ENCODE results near the gene WDR62.
"Not testable (repeated sequence)": the region's sequence is repeated elsewhere in the genome, so short reads cannot be mapped to it uniquely, and the experiment has no call there.

WDR62 gene

DNA sequence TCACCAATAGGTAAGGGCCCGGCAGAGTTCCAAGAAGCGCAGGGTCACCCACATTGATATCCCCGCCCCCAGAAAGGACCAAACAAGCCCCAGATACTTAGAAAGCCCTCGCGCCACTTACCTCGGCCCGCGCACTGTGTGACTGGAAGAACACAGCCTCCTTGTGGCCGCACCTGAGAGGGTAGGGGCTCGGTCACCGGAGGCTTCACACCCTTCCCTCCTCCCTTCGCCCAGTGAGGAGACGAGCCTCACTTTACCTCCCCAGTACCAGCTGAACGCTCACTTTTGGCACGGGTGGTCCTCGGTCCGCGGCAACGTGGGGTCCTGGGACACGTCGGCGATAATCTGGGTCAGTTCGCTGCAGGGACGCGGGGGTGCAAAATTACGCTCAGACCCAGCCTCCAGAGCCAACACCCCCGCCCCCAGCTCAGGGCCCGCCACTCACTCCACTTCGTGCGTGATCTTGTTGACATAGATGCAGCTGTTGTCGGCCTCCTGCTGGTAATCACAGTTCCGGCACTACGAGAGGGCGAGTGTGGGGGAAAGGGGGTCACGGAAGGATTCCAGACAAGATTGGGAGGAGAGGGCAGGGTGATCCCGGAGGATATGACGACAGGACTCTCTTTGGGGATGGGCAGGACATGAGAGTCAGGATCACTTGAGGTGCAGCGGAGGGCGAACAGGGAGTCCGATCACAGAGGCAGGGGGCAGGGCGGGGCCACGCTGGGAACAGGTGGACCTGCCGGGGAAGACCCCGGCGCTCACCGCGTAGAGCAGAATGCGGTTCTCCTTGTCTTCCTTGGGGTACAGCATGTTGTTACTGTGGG, 59.4 kb downstream of the WDR62 start:
- DNase-seq, result no peak

DNA sequence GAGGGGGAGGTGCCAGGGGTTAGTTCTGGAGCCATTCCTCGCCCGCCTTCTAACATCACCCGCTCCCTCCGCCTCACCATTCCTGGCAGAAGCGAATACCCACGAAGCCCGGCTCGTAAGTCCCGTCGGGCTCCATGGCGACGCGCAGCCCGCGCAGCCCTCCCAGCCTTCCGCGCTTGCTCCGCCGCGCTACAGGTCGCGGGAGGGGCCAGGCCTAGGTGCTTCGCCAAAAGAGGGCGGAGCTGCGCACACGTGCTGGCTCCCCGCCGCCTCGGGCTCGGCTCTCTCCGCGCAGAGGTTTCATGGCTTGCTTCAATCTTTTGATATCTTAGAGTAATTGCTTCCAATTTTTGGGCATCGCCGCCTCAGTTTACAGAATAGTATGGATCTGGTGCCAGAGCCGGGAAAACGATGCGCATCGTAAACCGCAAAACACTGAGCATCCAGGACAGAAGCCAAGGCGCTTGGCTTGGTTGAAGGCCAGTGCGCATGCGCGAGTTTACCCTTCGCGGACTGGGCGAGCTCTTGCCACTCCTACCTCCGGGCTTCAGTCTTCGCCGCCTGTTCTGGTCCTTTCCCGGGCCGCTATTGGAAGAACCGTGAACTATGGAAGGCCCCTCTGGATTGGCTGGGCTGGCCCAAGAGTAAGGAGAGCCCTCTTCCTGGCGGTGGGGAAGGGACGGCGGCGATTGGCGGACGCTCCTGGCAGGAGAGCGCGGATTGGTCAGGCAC, 60.2 kb downstream of the WDR62 start, which contains the start of gene POLR2I:
TSS of gene POLR2I (minus strand) at position 155 of the 732 bp plus-strand sequence. CDS start at position 136, 19 bp downstream.
- peak; percentile 71 for DNase-seq

DNA sequence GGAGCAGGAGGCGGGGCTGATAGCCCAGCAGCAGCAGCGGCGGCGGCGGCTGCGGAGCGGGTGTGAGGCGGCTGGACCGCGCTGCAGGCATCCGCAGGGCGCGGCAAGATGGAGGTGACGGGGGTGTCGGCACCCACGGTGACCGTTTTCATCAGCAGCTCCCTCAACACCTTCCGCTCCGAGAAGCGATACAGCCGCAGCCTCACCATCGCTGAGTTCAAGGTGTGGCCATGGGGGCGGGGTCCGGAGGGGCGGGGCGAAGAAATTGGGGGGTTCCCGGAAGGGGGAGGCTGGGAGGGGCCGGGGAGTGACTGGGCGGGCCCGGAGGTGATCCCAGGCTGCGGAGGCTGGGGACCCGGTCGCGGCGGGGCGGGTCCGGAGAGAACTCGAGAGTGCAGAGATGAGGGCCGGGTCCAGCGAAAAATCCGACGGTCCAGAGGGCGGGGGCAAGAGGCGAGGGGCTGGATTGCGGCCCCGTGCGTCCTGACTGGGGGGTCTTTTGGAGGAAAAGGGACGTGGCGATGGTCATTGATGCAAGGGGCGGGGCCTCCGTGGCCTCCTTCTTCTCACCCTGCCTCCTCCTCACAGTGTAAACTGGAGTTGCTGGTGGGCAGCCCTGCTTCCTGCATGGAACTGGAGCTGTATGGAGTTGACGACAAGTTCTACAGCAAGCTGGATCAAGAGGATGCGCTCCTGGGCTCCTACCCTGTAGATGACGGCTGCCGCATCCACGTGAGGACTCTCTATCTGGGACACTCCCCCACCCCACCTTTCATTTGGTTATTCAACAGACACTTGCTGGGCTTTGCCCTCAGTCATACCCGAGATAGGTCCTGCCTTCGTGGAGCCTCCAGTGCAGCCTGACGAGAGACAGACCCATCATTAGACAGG, 61.0 kb downstream of the WDR62 start, which contains the start of gene TBCB:
TSS of gene TBCB (plus strand) at position 16 of the 891 bp plus-strand sequence. CDS start at position 109, 93 bp downstream.
- no peak for DNase-seq

DNA sequence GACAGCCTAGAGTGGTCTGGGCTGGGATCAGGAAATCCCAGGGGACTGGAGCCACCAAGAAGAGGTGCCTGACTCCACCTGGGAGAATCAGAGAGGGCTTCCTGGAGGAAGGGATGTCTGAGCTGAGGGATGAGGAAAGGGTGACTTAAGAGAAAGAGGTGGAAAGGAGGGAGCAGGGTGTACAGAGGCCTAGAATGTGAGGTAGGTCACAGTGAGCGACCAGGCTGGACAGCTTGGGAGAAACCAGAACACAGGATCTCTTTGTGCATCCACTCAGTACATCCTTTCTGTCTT, 61.6 kb downstream of the WDR62 start:
- no peak for DNase-seq

DNA sequence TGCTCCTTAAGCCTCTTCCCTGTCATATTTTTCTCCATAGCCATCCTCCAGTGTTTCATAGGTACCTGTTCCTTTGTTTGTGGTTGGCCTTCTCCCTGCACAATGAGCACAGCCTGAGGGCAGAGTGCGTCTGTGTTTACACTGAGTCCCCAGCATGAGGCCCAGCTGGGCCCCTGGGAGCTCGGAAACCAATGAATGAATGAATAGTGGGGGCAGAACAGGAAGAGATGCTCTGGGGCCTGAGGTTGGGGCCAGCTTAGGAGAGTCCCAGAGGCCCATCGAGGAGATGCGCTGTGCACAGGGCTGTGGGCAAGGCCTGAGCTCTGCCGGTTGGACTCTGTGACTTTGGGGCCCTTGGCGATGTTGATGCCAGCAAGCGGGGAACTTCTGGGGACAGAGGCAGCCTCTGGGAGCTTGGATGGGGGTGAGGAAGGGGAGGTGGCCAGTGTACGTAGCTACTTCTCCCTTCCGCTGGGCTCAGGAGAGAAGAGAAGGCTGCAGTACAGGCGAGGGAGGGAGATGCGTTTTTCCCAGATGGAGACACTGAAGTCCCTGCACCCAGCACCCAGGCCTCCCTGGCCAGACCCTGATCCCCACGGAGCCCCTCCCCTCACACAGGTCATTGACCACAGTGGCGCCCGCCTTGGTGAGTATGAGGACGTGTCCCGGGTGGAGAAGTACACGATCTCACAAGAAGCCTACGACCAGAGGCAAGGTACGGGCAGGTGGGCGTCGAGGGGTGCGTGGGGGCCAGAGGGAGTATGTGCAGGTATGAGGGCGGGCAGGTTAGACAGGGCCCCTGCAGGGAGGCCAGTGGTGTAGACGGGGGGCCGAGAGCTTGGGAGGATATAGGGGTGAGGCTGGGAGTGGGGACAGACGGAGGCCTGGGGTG, 65.6 kb downstream of the WDR62 start:
- no peak for DNase-seq

DNA sequence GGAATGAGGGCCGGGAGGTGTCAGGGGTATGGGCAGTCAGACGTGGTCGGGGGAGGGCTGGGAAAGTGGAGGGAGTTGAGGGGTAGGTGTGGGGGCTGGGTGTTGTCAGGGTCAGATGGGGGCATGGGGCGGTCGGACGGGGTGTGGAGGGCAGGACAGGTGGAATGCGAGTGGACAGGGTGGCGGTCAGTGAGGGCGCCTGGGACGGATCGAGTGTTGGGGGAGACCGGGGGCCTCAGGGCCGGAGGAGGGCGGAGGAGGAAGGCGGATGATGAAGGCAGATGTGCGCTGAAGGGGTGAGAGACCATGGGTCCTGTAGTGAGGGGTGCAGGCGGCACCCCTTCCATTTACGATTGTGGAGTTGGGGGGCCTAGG, 66.3 kb downstream of the WDR62 start:
- DNase-seq, result no peak

DNA sequence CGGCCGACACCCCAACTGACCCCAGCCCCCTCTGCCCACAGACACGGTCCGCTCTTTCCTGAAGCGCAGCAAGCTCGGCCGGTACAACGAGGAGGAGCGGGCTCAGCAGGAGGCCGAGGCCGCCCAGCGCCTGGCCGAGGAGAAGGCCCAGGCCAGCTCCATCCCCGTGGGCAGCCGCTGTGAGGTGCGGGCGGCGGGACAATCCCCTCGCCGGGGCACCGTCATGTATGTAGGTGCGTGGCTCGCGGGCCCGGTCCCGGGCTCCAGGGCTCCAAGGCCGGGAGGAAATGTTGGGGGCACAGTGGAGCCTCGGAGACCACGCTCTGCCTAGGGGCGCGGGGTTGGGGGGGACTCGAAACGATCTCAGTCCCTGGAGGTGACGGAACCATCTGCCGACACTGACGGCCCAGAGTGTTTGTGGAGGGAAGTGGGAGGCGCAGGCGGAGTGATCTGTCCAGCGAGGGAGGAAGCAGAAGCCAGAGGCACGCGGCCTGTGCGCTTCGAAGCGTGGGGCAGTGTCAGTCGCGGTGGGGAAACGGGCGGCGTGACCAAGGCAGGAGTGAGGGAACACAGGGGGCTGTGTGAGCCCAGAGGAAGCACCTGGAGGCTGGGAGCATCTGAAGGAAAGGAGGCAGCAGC, 66.9 kb downstream of the WDR62 start:
- no peak for DNase-seq

DNA sequence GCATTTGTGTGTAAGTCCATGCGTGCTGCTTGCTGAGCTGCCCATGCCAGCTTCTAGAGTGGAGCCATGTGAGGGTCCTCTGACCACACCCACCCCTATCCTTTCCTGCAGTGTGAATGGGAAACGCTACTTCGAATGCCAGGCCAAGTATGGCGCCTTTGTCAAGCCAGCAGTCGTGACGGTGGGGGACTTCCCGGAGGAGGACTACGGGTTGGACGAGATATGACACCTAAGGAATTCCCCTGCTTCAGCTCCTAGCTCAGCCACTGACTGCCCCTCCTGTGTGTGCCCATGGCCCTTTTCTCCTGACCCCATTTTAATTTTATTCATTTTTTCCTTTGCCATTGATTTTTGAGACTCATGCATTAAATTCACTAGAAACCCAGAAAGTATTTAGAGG, 70.9 kb downstream of the WDR62 start:
- DNase-seq, result no peak

DNA sequence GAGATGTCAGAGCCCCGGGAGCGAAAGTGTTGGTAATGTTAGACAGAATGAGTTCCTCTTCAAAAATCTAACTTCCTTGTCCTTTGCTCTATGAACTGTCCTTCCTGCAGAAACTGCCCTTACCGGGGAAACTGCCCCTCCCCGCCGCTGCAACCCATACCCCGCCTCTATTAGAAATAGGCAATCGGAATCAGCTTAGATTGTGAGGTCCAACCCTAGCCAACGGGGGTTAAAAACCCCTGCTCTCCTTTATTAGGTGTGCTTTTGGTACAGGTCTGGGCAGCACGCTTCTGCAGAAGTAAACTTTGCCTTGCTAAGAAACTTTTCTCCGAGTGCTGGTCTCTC, 73.7 kb downstream of the WDR62 start:
- DNase-seq, result no peak

DNA sequence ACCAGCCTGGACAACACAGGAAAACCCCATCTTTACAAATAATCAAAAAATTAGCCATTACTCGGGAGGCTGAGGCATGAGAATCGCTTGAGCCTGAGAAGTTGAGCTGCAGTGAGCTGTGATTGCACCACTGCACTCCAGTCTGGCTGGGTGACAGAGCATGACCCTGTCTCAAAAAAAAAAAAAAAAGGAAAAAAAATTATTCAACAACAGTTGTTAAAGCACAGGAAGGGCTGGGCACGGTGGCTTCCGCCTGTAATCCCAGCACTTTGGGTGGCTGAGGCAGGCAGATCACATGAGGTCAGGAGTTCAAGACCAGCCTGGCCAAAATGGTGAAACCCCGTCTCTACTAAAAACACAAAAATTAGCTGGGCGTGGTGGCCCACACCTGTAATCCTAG, 76.5 kb downstream of the WDR62 start:
- DNase-seq, result not testable (repeated sequence)

DNA sequence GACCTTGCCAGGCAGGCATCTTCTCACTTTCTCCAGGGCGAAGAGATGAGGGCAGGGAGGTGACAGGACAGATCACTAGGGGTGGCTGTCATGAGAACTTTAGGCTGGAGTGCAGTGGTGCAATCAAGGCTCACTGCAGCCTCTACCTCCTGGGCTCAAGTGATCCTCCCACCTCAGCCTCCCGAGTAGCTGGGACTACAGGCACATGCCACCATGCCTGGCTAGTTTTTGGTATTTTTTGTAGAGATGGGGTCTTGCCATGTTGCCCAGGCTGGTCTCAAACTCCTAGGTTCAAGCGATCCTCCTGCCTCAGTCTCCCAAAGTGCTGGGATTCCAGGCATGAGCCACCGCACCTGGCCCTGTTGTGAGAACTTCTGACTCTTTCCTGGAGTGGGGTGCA, 80.2 kb downstream of the WDR62 start:
- DNase-seq, result not testable (repeated sequence)

DNA sequence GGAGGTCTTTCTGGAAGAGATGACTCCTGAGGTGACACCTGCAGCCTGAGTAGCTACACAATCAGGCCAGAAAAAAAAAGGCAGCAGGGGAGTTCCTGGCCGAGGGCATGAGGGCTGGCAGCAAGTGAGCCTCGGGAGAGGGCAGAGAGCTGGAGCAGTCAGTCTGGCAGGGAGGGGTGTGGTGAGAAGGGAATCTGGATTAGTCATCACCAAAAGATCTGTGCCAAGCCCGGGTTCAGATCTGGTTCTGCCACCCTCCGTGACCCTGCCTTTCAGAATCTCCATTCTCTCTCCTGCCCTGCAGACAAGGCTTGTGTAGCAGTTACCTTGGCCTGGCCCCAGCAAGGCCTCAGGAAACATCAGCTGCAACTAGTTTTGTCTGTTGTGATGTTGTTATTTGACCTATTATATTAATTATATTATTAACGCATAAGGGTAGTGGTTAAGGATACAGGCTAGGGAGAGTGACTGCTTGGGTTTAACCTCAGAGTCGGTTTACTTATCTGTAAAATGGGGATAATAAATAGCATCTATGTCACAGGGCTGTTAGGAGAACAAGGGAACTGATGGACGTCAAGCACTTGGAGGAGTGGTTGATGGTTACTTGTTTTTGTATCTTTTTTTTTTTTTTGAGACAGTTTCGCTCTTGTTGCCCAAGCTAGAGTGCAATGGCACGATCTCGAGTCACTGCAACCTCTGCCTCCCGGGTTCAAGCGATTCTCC, 82.4 kb downstream of the WDR62 start:
- DNase-seq, result no peak

DNA sequence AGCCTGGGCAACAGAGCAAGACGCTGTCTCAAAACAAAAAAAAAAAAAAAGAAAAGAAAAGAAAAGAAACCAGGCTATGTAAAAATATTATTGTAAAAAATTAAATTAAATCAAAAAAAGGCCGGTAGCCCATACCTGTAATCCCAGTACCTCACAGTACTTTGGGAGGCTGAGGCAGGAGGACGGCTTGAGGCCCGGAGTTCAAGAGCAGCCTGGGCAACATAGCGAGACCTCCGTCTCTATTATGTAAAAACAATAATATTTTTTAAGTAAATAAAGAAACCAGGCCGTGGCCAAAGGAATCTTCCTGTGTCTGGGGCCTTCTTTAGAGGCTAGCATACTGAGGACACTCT, 84.4 kb downstream of the WDR62 start:
- no peak for DNase-seq

DNA sequence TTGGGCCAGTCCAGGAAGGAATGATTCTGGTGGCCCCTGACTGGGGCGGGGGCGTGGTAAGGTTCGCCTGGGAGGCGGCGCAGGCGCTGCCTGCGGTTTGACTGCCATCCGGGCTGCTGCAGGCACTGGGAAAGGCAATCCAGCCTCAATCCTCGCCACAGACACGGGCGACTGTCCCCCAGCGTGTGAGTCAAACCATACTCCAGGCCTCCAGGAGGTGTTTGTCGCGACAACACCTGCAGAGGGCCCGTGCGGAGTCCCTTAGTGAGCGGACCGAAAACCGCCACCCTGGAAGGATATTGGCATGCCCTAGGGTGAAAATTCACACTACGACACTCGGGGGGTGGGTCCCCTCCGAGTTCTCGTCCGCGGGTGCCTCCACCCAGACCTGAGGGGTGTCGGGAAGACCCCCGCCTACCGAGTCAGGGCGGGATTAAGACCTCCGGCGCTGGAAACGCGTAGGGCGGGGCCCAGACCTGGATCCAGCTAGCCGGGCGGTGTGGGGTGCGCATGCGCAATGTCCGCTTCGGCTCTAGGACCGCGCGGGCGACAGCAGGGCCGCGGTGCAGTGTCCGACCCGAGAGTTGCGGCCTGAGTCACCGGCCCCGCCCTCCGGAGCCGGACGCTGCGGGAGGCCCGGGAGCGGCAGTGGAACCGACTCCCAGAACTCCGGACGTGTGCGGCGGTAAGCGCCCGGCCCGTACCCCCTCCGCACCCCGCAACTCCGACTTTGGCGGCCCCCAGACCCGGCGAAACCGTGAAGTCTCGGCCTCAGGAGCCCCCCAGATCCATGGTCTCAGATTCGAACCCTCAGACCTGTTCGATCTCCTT, 85.0 kb downstream of the WDR62 start, which contains the start of gene CAPNS1:
TSS of gene CAPNS1 (plus strand) at position 594 of the 831 bp plus-strand sequence. CDS start 946 bp downstream, outside the sequence.
- no peak for DNase-seq

DNA sequence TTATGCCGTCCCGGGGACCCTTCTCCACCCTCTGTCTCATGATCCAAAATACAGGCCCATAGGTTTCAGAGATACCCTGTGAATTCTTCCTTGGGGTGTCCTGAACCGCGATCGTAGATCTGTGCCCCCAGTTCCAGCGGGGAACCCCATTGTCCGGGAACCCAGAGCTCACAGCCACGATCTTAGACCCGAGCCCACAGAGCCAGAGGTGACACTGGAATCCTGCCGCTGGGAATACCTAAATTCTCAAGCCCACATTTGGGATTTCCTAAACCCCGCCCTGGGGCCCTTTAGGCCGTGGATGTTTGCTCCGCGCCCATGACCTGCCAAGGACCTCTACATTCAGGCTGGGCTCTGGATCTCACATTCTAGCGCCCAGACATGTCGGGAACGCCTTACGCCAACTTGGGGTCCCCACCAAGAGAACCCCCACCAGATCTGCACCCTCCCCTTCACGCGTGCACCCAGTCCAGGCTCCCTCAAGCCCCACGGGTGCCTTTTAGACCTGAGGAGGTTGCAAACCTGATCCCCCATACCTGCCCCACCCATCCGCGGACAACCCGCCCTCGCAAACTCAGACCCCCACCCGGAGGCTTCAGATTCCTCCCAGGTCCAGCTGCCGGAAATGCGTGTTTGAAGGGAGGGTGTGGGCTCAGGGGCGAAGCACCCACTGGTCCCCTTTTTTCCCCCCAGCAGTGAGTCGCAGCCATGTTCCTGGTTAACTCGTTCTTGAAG, 85.8 kb downstream of the WDR62 start:
- DNase-seq, result no peak

DNA sequence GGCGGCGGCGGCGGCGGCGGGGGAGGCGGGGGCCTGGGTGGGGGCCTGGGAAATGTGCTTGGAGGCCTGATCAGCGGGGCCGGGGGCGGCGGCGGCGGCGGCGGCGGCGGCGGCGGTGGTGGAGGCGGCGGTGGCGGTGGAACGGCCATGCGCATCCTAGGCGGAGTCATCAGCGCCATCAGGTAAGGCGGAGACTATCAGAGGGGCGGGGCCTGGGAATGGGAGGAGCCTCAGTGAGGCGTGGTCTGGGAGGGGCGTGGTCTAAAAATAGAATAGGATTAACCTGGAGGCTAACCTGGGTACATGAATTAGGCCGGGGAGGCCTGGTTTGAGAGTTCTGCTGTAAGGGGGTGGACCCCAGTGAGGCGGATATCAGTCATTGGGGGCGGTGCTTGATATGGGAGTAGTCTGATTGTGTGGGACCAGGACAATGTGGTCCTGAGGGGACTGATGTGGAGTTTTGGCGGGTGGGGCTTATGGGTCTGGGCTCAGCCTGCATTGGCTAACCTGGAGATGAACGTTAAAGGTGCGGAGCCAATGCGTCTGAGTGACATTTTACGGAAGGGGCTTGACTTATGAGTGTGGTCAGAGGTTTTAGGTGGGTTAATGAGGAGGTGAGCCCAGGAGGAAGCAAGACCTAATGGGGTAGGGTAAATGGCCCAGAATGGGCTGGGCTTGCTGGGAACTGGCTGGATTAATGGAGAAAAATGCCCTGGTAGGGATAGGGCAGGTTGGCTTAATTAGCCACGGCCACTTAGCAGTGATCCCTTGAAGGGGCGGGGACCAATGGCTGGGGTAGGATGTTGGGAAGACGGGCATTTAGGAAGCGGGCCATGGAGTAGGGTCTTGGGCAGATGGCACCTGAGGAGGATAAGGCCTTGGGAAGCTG, 86.6 kb downstream of the WDR62 start:
- no peak for DNase-seq

DNA sequence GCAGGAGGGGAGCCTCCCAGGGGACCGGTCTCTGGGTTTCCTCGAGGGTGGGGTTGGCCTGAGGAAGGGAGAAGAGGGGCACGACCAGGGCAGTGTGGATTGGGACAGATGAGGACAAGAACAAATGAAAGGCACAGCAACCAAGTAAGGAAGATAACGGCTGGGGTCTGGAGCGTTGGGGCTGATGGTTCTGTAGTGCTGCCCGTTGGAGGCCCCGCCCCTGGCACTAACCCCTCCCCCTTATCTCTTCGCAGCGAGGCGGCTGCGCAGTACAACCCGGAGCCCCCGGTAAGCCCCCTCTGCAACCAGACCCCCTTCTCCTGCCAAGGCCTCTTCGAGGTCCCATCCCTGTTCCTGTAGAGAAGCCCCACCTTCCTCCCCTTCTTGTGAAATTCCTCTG, 87.3 kb downstream of the WDR62 start:
- no peak for DNase-seq

DNA sequence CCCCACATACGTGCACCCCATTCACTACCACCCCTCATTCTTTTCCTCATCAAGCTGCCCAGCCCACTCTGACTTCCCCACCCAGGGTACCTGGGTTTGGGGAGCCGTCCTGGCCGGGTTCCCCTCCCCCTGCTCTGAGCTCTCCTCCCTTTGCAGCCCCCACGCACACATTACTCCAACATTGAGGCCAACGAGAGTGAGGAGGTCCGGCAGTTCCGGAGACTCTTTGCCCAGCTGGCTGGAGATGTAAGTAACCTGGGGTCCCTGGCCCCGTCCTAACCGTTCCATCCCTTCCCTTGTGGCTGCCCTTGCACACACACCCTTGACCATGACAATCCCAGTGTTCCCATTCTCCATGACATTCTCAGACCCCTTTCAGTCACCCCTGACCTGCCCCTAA, 87.8 kb downstream of the WDR62 start:
- no peak for DNase-seq

All from cortex of kidney (tissue), 1 donor.